ENCODE data around the gene RANBP1.

Gene RANBP1

GRCh38 chr22:20138868-20139267 is 23.0 kb downstream of the RANBP1 start:
- DNase-seq: no peak

- no peak for DNase-seq
Measured at GRCh38 chr22:20139391-20140106, 23.6 kb downstream of the RANBP1 start.

GRCh38 chr22:20140107-20140445 is 24.2 kb downstream of the RANBP1 start:
- DNase-seq: no peak

GRCh38 chr22:20140521-20140964 is 24.6 kb downstream of the RANBP1 start:
- no peak for DNase-seq

GRCh38 chr22:20141186-20142077 is 25.5 kb downstream of the RANBP1 start:
- DNase-seq: no peak

GRCh38 chr22:20142711-20143621 is 27.1 kb downstream of the RANBP1 start:
- DNase-seq: no peak

- DNase-seq: no peak
Measured at GRCh38 chr22:20143883-20144665, 28.2 kb downstream of the RANBP1 start.

- DNase-seq: no peak
Measured at GRCh38 chr22:20145206-20145831, 29.4 kb downstream of the RANBP1 start.

- no peak for DNase-seq
Measured at GRCh38 chr22:20145832-20146223, 29.9 kb downstream of the RANBP1 start.

- DNase-seq: no peak
Measured at GRCh38 chr22:20146777-20147176, 30.9 kb downstream of the RANBP1 start.

- no peak for DNase-seq
Measured at GRCh38 chr22:20147237-20147988, 31.5 kb downstream of the RANBP1 start.

- DNase-seq: no peak
Measured at GRCh38 chr22:20148414-20148813, 32.5 kb downstream of the RANBP1 start.

- DNase-seq: no peak
Measured at GRCh38 chr22:20149257-20150250, 33.6 kb downstream of the RANBP1 start.

GRCh38 chr22:20150381-20151275 is 34.7 kb downstream of the RANBP1 start, which contains the start of gene CCDC188:
Gene CCDC188, minus strand, starts transcription at chr22:20151055. Its CDS starts 69 bp downstream, at chr22:20150986.
- DNase-seq: no peak

GRCh38 chr22:20151276-20151588 is 35.3 kb downstream of the RANBP1 start:
- DNase-seq: no peak

- no peak for DNase-seq
Measured at GRCh38 chr22:20152464-20152890, 36.6 kb downstream of the RANBP1 start.

GRCh38 chr22:20153945-20154344 is 38.0 kb downstream of the RANBP1 start:
- DNase-seq: no peak

- DNase-seq: no peak
Measured at GRCh38 chr22:20154602-20155187, 38.8 kb downstream of the RANBP1 start.
